ENCODE data around the gene PATL2. TPM values are rescaled to one million over a fixed set of nuclear protein-coding genes. Genes with fewer than 3 reads are reported as not detected.

PATL2 gene
- total and polyA plus RNA-seq, 2 donors (not counting 3 experiments of a cell fraction or from before 2014, with no cell fraction given): 0.18 TPM; not detected in 1

DNA sequence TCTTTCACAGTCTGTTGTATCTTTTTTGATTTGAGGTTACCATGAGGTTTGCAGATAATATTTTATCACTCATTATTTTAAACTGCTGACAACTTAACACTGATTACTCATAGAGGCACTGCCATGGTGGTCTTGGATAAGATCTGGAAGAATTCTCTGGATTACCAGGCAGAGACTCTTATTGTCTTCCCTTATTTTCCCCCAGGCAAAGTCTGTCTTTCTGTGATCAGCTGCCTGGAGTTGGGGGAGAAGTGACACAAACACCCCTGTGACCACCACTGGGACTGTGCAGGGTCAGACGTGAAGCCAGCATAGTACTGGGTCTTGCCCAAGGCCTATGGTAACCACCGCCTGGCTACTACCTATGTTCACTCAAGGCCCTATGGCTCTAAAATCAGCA lies 4.7 kb downstream of the PATL2 start:
- H3K36me3 ChIP-seq (ENCODE audit: control insufficient read depth in 2 of 2, extremely low read depth in 1 of 2, insufficient read depth in 2 of 2, low read length in 2 of 2): no peaks in the 10 kb centered on the region
- ChIA-PET CTCF (interaction anchor here (2.1 kb wide), 1 partner anchor 43 kb away, joined by 7 read pairs; the partner anchor contains the start of gene SPG11), POLR2A (no interaction called here)
- H3K9me1 ChIP-seq (replicated peaks; ENCODE audit: control insufficient read depth, extremely low read depth, insufficient read depth, low read length): no peaks in the 10 kb centered on the region
- no peak overlapping the region for H3K27ac ChIP-seq (ENCODE audit: insufficient read depth, low read depth, low read length)
- no peak overlapping the region for H3K4me3 ChIP-seq (replicated peaks in 1 of 3; ENCODE audit: insufficient read depth in 1 of 3, low read depth in 1 of 3, low read length in 3 of 3)
- H4K20me1 ChIP-seq (replicated peaks; ENCODE audit: control insufficient read depth, extremely low read depth, insufficient read depth, low read length): no peaks in the 10 kb centered on the region
- peaks cover 2 to 13% of the 10 kb centered on the region in 2 experiments for H3K27me3 ChIP-seq (ENCODE audit: control insufficient read depth in 2 of 2, insufficient read depth in 2 of 2, low read length in 2 of 2)
- TF ChIP-seq, protein P1, sequence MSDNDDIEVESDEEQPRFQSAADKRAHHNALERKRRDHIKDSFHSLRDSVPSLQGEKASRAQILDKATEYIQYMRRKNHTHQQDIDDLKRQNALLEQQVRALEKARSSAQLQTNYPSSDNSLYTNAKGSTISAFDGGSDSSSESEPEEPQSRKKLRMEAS (IDR thresholded peaks at IDR 0.05; ENCODE audit: insufficient read depth, insufficient read length): no peak
- no peak for TF ChIP-seq MYC (IDR thresholded peaks at IDR 0.05; ENCODE audit: low read depth, low read length)
- no peak for TF ChIP-seq FOS (IDR thresholded peaks at IDR 0.05; ENCODE audit: borderline replicate concordance, insufficient read depth, low read length)
- TF ChIP-seq EZH2 (IDR thresholded peaks at IDR 0.05; ENCODE audit: borderline replicate concordance, low read depth, low read length, severe bottlenecking): no peak
- no peak for TF ChIP-seq GATA2 (IDR thresholded peaks at IDR 0.05; ENCODE audit: insufficient read depth, insufficient read length, low read depth, low read length)
- TF ChIP-seq, protein P2, sequence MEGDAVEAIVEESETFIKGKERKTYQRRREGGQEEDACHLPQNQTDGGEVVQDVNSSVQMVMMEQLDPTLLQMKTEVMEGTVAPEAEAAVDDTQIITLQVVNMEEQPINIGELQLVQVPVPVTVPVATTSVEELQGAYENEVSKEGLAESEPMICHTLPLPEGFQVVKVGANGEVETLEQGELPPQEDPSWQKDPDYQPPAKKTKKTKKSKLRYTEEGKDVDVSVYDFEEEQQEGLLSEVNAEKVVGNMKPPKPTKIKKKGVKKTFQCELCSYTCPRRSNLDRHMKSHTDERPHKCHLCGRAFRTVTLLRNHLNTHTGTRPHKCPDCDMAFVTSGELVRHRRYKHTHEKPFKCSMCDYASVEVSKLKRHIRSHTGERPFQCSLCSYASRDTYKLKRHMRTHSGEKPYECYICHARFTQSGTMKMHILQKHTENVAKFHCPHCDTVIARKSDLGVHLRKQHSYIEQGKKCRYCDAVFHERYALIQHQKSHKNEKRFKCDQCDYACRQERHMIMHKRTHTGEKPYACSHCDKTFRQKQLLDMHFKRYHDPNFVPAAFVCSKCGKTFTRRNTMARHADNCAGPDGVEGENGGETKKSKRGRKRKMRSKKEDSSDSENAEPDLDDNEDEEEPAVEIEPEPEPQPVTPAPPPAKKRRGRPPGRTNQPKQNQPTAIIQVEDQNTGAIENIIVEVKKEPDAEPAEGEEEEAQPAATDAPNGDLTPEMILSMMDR (IDR thresholded peaks at IDR 0.05; ENCODE audit: extremely low read depth in 1 of 2, insufficient read depth in 1 of 2, low read depth in 1 of 2, low read length in 2 of 2): no peak
- no peak for TF ChIP-seq POLR2A (IDR thresholded peaks at IDR 0.05; ENCODE audit: low read depth, low read length)
- no peak for TF ChIP-seq POLR2AphosphoS5 (IDR thresholded peaks at IDR 0.05; ENCODE audit: insufficient read depth, low read depth, low read length)
- no peak for TF ChIP-seq JUN (IDR thresholded peaks at IDR 0.05; ENCODE audit: borderline replicate concordance, insufficient read depth, insufficient read length, low read depth)
- dilution Hi-C loops (cut with MboI; ENCODE audit: extremely low pct_ligation_motif_present, low sequenced_read_pairs) (no loop called here), intact Hi-C loops (cut with micrococcal nuclease) (no loop called here)
- H3K9ac ChIP-seq (replicated peaks; ENCODE audit: extremely low read depth, insufficient read depth, low read length): no peak overlapping the region
- FAIRE-seq: no peak
- H3K4me2 ChIP-seq (ENCODE audit: insufficient read depth, low read length): no peak overlapping the region
- no peak overlapping the region for H2AFZ ChIP-seq (ENCODE audit: low read depth, low read length)
- no peaks in the 10 kb centered on the region for H3K9me3 ChIP-seq (replicated peaks; ENCODE audit: control insufficient read depth, insufficient read depth, low read length)
- H3K4me1 ChIP-seq (ENCODE audit: control insufficient read depth, extremely low read depth, insufficient read depth, low read length): peaks cover 4% of the 10 kb centered on the region
- no peak for DNase-seq (ENCODE audit: low read depth, low spot score)
- H3K79me2 ChIP-seq (ENCODE audit: control insufficient read depth, insufficient read depth, low read length): peaks cover under 1% of the 10 kb centered on the region
- BruUV-seq (replicated peaks): no TSS peak
